KG1 (cell line): ENCODE data around the gene NSF.
"Not testable (repeated sequence)": the region's sequence is repeated elsewhere in the genome, so short reads cannot be mapped to it uniquely, and the experiment has no call there.

Experiments used
- DNase-seq: peaks from one replicate; lab custom pipeline; 2025; lab: John Stamatoyannopoulos, UW

NSF gene

DNA sequence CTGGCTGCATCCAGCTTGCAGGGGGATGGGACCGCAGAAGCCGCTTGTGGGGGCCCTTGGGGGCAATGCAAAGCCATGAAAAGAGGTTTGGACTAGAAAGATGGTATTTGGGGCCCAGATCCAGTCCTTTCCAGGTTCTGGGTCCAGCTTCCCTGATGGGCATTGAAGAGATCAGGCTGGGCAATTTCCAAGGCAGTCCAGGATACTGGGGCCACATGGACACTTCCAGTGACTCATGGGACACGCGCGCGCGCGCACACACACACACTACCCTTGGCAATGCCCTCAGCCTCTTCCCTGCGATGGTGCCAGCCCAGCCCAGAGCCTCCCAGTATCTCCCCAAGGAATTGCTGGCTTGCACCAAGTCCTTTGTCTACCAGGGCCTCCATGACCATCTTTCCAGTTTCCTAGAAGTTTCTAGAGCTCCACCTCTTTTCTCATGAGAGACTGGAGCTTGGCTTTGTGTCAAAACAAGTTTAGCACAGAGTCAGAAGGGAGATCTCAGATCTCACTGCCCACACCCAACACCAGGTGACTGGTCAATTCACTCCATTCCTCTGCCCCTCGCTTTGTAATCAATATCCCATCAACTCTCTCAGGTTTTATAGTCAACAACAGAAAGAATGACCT, 183.8 kb downstream of the NSF start:
- no peak for DNase-seq

DNA sequence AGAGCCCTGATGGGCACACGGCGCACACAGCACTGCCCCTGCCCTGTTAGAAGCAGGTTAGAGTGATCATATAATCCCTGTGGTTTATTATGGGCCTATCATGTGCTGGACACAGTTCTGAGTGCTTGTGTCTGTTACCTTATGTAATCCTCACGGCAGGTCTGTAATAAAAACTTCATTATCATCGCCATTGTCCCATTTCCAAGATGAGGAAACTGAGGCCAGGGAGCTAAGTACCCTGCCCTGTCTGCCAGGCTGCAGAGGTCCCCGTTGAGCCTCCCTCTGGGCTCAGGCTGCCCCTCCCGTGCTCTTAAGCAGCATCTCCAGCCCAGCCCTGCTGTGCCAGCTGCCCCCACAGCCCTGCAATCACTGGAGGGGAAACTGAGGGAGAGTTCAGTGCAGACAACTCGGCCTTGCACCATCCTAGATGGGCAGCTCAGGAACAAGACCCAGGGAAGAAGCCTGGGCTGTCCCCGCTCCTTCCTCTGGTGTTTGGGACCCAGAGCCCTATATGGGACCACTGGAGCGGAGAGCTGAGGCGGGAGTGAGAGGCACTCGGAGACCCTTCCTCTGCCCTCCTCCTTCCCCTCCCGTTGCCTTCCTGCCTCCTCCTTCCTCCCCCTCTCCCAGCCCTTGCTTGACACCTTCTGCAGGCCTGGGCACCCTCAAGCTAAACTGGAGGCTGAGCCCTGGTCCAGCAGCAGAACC, 186.0 kb downstream of the NSF start:
- DNase-seq, result no peak

DNA sequence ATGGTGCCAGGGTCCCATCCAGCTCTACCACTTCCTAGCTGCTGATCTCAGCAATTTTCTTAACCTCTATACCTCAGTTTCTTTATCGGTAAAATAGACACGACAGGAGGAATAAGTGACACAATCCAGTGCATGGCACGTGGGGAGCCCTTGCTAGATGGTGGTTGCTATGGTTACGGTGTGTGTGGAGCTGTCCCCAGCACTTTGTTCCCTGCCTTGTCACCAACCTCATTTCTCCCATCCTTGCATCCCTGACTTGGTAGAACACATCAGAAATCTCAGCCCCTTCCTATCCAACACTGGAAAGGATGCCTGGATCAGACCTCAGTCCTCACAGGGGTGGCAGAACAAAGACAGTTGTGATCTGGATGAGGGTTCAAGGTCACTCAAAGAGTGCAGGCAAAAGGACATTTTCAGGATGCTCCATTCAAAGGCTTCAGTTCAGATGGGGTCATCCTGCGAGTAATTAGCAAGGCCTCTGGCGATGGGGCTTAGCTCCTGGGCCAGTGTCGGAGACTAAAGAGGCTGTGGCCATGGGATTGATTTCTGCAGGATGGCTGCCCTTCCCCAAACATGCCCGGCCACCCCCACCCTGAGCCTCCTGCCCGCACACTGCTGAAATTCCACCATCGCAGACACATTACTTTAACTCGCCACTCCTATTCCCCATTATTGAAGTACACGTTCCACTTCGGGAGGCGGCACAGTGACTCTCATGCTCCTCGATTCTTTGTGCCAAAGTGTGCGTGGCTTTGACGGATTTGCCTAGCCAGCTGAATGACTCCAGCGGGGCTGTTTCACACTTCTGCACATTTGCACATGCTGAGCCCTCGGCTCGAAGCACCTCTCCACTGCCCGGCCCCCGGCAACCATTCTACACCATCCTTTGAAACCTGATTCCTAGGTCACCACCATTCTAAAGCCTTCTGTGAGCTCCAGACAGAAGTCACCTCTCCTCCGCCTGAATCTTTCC, 187.8 kb downstream of the NSF start:
- DNase-seq, result no peak

DNA sequence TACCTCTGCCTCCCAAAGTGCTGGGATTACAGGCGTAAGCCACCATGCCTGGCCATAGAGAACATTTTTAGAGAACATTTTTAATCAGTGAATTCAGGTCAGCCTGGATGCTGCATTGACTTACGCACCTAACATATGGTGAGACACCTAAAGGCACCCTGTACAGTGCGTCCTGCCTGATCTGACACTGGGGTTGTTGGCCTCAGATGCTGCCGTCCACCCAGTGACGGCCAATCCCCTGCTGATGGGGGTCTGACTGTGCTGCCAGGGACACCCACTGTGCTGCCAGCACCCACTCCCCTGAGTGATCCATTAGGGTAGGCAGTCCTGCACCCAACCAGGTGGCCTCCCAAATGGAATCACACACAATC, 189.5 kb downstream of the NSF start:
- no peak for DNase-seq

DNA sequence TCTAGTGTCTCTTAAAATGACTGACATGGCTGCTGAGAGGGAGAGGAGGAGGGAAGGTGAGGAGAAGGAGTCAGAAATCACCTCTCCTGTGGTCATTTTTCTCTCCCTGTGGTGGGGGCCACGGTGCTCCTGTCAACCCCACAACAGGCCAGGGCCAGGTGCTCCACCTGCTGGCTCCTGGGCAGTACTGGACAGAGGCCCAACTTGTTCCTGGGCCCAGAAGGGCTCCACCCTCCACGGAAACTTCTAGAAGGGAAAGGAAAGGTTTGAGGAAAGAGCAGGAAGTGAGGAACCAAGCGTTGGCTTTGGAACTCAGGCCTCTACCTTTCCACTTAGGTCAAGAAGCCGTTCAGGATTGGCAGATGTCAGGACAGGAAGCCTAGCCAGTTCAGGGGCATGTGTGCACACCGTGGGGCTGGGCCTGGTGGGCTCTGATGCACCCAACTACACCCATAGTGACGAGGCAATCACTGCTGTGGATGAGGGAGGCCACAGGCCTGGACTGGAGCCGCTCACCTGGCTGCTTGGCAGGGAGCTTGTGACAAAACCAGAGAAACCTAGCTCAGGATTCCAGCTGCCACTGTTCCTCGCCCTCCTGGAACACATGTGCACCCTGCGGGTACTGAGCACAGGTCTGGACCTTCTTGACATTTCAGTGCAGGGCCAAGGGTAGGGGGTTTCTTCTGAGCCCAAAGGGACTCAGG, 191.9 kb downstream of the NSF start:
- DNase-seq, result no peak

DNA sequence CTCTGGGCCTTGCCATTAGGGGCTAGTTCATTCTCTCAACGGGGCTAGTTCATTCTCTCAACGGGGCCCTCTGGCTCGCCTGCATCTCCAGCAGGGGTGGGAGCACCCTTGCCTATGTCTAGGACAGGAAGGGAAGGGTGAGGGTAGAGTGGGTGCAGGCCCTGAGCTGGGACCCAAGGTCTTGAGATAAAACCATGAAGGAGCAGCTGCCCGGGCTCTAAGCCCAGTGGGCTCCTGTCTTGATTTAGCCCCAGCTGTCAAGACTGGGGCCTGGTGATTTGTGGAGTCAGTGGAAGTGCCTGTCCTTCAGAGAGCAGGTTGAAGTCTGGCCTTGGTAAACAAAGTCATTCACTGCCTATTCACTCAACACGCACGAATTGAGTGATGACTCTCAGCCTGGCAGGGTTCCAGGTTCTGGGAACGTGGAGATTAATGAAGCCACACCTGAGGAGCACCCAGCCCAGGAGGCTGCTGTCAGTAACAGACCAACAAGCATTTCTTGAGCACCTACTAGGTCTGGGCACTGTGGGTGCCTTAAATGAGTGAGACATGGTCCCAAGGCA, 192.6 kb downstream of the NSF start:
- no peak for DNase-seq

DNA sequence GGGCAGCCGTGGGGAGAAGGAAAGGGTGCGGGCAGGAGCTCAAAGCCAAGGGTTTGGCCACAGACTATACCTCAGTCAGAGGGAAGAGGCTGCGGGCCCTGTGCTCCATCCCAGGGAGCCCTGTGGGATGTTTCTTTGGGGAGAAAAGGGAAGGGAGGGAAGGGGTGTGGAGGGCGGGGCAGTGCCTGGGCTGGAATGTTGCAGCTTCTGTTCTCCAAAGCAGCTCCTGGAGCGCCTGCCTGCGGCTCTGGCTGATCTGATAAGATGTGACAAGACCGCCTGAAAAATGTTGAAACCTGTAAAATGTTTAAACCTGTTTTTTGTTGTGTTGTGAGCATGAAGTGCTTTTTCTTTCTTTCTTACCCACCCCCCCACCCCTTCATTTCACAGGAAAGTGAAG, 195.2 kb downstream of the NSF start:
- DNase-seq, result no peak

DNA sequence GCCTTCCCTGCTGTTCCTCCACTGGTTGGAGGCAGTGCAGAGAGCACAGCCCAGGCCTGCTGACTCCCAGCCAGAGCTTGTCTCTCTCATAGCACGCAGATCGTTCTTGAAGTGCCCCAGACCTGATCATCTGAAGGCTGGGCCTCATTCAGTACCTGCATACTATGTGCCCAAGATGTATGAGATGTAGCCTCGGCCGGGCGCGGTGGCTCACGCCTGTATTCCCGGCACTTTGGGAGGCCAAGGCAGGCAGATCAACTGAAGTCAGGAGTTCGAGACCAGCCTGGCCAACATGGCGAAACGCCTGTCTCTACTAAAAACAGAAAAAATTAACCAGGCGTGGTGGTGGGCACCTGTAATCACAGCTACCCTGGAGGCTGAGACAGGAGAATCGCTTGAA, 197.0 kb downstream of the NSF start:
- DNase-seq, result no peak

DNA sequence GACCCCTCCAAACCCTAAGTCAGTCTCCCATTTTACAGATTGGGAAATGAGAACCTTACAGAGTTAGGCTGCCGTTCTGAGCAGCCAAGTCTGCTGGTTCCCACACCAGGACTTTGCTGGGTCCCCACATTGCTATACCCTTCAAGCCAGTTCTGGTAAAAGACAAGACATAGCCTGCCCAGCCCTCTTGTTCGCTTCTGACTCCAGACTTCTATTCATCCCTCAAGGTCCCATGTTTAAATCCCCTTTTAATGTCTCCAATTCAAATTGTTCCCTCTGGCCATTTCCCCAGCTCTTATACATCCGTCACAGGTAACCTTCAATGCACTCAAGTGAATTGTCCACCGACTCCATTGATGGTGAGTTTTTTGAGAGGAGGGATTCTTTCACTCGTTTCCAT, 197.8 kb downstream of the NSF start:
- no peak for DNase-seq

DNA sequence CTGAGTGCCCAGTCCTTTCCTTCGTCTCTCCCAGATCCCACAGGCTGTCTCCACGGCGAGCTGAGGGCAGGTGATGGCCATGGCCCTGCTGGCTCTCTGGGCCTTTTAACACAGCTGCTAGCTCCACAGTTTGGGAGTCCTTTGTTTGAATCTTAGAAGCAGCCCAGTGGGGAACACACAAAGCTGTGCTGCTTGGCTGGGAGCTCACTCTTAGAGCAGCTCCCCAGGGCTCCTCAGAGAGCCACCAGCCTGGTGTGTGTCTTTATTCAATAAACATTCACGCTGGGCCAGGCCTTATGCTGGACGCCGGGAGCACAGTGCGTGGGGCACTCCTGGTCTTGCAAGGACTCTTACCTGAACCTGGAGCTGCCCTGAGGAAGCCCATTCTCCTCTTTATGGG, 198.3 kb downstream of the NSF start:
- DNase-seq, result no peak

DNA sequence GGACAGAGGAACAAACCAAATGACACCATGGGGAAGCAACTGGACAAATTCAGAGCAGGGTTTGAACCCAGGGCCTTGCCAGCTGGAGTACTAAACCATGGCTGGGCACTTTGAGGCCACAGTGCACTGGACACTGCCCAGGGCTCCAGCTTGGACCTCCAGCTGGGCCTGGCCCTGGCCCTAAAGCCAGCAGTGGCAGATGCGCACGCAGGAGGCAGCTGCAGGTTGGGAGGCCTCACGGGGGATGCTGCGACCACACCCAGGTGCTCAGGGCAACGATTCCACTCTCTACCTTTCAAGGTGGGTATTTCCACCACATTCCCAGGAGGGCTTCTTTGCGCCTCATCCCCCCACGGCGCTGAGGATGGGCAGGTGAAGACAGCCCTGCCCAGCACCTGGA, 199.1 kb downstream of the NSF start:
- no peak for DNase-seq

DNA sequence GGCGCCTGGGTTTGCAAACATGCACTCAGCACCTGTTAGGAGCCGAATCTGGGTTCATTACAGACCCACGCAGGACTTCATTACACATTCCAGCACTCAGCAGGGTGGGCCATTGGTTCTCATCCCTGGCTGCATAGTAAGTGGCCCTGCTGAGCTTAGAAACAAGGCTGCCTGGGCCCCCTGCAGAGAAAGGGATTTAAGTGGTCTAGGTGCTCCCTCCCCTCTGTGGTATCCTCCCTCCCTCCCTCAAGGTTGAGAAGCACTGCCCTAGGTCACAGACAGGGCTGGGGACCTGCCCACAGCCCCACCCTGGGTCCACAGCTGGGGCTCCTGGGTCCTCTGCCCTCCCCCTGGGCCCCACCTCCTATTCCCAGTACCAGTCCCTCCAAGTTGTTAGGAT, 199.7 kb downstream of the NSF start:
- no peak for DNase-seq

DNA sequence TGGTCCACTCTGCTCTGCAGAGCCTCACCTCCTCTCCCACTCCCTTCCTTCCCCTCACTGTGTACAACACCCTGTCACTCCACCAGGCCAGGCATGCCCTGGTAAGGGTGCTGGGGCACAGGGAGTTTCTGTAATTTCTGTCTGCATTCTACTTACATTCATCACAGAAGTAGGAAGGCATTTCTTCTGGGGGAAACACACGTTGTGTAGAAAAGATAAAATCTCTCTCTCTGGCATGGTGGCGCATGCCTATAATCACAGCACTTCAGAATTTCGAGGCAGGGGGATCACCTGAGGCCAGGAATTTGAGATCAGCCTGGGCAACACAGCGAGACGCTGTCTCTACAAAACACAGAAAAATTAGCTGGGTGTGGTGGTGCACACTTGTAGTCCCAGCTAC, 201.1 kb downstream of the NSF start:
- no peak for DNase-seq

DNA sequence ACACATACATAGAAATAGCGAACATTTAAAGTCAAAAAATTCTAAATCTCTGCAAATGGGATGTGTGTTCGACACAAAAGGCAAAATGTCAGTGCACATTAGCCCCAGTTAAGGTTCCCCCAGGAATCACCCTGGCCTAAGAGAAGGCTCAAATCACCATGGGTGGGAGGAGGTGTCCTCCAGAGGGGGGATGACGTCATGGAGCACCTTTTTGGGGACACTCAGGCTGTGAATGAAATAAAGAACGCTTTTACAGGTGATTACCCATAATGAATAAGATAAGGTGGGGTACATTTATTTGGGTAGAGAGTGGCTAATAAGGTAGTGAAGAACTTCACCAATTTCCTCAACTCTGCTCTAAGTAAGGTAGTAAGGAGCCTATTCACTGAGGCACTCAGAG, 201.6 kb downstream of the NSF start:
- DNase-seq, result no peak

DNA sequence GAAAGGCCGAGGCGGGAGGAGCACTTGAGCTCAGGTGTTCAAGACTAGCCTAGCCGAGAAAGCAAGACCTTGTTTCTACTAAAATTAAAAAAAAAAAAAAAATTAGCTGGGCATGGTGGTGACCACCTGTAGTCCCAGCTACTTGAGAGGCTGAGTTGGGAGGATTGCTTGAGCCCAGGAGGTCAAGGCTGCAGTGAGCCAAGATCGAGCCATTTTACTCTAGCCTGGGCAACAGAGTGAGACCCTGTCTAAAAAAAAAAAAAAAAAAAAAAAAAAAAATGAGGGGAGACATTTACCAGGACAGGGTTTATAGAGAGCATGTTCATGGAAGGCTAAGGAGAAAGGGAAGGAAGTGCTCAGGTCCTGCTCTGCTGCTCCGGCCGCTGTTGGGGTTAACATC, 202.6 kb downstream of the NSF start:
- not testable (repeated sequence) for DNase-seq

DNA sequence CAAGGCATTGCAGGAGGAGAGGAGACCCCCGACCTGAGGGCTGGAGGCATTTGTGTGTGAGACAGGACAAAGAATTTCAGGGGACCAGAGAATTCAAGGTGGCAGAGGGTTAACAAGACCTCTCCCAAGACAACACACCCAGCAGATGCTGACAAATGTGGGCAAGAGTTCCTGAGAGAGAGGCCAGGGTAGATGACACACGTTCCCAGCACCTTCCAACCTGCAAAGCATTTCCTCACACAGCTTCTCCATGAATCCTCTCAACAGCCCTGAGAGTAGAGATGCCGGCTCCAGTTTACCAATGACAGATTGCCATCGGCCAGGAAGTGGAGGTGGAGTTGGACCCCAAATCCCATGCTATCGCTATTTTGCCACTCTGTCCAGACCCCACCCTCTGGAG, 203.1 kb downstream of the NSF start:
- no peak for DNase-seq

DNA sequence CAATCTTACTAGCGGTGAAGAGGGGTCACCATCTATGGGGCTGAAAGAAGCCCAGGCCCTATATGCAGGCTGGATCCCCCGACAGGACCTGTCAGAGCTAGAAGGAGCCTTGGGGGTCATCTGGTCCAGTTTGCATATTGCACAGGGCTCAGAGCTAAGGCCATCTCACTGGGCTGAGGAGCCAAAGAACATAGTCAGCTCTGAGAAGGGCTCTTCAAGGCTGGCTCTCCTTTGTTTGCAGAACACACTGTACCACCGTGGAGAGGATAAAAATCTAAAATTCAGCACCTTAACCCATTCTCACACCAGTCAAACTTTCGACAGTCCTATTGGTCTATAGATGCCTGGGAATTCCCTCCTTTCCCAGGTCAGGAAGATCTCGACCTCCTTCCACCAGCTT, 203.8 kb downstream of the NSF start:
- DNase-seq, result no peak

DNA sequence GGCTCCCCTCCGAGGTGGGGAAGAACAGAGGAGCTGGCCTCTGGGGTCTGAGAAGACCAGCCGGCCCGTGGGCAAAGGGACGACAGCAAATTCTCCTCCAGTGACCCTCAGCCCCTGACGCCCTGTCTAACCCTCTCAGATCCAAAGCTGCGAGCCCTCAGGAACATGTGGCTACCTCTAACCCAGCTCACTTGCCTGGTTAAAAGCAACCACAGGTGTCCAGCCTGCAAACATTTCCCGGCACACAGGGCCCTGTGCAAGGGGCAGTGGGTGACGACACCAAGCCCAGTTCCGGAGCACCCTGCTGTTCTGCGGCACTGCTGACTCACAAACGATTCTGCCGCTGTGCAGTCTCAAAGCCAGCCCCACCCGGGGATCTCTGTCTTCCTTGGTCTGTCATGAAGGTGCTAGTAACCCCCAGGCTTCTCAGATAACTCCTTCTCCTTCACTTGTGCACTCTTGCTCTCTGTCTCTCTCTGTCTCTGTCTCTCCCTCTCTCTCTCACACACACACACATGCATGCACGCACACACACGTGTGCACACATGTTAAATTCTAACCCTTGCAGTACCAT, 205.0 kb downstream of the NSF start:
- DNase-seq, result no peak

DNA sequence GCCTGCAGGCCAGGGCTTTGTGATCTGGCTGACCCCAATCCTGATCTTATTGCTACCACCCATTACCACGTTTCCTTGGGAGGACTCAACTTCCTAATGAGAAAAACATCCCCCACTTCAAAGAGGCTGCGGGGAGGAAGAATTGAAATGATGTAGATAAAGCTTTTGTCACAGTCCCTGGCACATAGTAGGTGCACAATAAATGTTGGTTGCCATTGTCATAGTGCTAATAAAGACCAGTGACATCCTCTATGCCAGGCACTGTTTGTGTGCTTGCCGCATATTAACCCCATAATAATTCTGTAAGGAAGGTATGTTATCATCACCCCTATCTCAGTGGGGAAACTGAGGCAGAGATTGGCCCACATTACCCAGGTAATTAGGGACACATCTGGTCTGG, 205.6 kb downstream of the NSF start:
- no peak for DNase-seq

DNA sequence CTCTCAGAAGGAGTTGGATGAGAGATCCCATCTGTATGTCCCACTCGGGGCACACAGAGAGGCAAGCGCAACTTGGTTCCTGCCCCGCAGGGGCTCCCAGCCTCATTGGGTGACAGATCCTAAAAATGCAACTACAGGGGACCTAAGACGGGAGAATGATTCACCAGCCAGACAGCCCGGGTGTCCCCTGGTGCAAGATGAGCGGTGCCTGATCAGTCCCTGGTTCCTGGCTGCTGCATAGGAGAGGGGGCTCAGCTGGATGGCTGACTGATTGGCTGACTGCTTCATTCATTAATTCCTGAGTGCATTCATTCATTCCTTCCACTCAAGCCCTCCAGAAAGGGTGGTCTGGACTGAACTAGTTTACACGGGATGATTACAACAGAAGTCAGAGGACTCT, 206.1 kb downstream of the NSF start:
- DNase-seq, result no peak

DNA sequence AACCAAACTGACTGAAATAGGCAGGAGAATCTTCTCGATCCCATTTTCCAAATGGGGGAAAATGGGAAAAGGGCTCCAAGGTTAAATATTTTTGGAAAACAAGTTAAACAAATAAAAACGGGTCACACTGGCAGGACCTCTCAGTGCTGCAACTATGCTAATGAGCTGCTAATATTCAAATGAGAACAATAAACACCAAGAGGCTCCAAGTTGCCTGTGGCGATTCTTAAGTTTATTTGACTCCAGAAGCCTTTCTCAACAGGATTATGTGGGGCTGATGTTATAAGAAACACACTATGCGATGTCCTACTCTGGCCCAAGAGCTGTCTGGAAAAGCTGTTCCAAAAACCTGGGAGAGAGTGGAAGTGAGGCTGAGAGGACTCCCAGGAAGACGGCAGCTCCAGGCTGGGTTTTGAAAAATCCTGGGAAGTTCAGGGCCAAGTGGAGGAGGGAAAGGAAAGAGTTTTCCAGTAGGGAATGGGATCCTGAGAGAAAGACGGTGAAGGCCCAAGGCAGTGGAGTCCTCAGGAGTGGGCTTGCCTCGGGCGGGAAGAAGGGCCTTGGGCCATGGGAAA, 206.6 kb downstream of the NSF start:
- no peak for DNase-seq
